ENCODE data around the gene KIF7. TPM values are rescaled to one million over a fixed set of nuclear protein-coding genes. Genes with fewer than 3 reads are reported as not detected.

The KIF7 gene
- total and polyA plus RNA-seq, 2 experiments from 2014 or later, result 4.6 to 20.1 TPM

- TF ChIP-seq ETS1 (IDR thresholded peaks at IDR 0.05) (no peak), EZH2 (IDR thresholded peaks at IDR 0.05; ENCODE audit: low read depth, unreplicated experiment) (no peak), NANOG (IDR thresholded peaks at IDR 0.05; ENCODE audit: borderline replicate concordance) (no peak), CTCF (conservative IDR thresholded peaks at IDR 0.05; ENCODE audit: low read depth in 2 of 2) (no peak), CREB1 (CRISPR knock-in tag; IDR thresholded peaks at IDR 0.05; ENCODE audit: low read depth) (no peak), JUNB (IDR thresholded peaks at IDR 0.05; ENCODE audit: unreplicated experiment) (no peak)
These were observed 3.1 kb downstream of the KIF7 start (continued) for GRCh38 chr15:89652131-89652530.

- H3K27me3 ChIP-seq (ENCODE audit: insufficient read depth), result 0 out of 2 replicates have a peak, but pooled peaks cover 4% of the 10 kb centered on the region
- no peaks in the 10 kb centered on the region for H3F3A ChIP-seq (replicated peaks; ENCODE audit: low read depth)
- Mint-ChIP-seq H3K9me3 (no peaks in the 10 kb centered on the region), H3K36me3 (ENCODE audit: low read depth) (peaks cover 29% of the 10 kb centered on the region), H3K4me1 (peaks cover 6% of the 10 kb centered on the region), H3K27me3 (ENCODE audit: insufficient read depth, low read depth, poor library complexity) (peaks cover 6% of the 10 kb centered on the region), H3K4me3 (no peak overlapping the region), H3K27ac (no peak overlapping the region)
- no peaks in the 10 kb centered on the region for H3K36me3 ChIP-seq (ENCODE audit: insufficient read depth)
- no peak for DNase-seq (ENCODE audit: low spot score)
- peaks cover 4% of the 10 kb centered on the region; the same call in 1 of the 2 replicates for H4K20me1 ChIP-seq (replicated peaks; ENCODE audit: insufficient read depth)
- no peak overlapping the region for H2AFZ ChIP-seq
- H3K4me3 ChIP-seq, result no peak overlapping the region
- no peak overlapping the region for H3K4me2 ChIP-seq
- peaks cover 15% of the 10 kb centered on the region for H3K79me2 ChIP-seq (replicated peaks; ENCODE audit: insufficient read depth)
- ATAC-seq, result no peak
- H3K27ac ChIP-seq (ENCODE audit: low read depth), result no peak overlapping the region
- peaks cover 5% of the 10 kb centered on the region; the same call in 1 of the 2 replicates for H3K4me1 ChIP-seq (ENCODE audit: insufficient read depth)
- H3K9me2 ChIP-seq (ENCODE audit: insufficient read depth), result peaks cover 2% of the 10 kb centered on the region; the same call in 1 of the 2 replicates
- TF ChIP-seq ETS1 (IDR thresholded peaks at IDR 0.05) (no peak), REST (IDR thresholded peaks at IDR 0.05; ENCODE audit: unreplicated experiment) (no peak), ZNF462 (CRISPR knock-in tag; IDR thresholded peaks at IDR 0.05) (no peak), JUNB (IDR thresholded peaks at IDR 0.05; ENCODE audit: unreplicated experiment) (no peak), ZNF114 (CRISPR knock-in tag; IDR thresholded peaks at IDR 0.05) (no peak), ZNF331 (CRISPR knock-in tag; IDR thresholded peaks at IDR 0.05; ENCODE audit: low read depth) (no peak), STAT1 (IDR thresholded peaks at IDR 0.05; ENCODE audit: unreplicated experiment) (no peak)
These were observed 5.6 kb downstream of the KIF7 start for GRCh38 chr15:89649716-89650115.

Measured in GM23338 (cell line).